ENCODE measurements around the gene SAMD5.

DNA sequence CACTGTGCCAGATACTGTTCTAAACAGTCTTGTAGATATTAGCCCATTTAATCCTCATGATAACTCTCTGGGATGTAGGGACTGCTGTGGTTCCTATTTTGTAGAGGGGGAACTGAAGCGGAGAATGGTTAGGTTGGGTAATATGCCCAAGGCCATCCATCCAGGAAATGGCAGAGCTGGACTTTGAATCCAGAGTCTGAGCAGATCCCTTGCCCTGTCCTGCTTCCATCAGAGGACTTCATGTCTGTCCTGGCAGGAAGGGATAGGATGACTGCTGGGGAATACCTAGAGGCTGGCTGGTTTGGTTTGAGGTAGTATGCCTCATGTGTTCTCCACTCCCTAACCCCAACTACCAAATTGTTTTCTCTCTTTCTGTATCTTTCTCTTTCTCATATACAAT, 44.6 kb downstream of the SAMD5 start:
- TF ChIP-seq POLR2A (IDR thresholded peaks at IDR 0.05), result no peak
- TF ChIP-seq, protein P1, sequence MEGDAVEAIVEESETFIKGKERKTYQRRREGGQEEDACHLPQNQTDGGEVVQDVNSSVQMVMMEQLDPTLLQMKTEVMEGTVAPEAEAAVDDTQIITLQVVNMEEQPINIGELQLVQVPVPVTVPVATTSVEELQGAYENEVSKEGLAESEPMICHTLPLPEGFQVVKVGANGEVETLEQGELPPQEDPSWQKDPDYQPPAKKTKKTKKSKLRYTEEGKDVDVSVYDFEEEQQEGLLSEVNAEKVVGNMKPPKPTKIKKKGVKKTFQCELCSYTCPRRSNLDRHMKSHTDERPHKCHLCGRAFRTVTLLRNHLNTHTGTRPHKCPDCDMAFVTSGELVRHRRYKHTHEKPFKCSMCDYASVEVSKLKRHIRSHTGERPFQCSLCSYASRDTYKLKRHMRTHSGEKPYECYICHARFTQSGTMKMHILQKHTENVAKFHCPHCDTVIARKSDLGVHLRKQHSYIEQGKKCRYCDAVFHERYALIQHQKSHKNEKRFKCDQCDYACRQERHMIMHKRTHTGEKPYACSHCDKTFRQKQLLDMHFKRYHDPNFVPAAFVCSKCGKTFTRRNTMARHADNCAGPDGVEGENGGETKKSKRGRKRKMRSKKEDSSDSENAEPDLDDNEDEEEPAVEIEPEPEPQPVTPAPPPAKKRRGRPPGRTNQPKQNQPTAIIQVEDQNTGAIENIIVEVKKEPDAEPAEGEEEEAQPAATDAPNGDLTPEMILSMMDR (IDR thresholded peaks at IDR 0.05), result no peak
